ENCODE results near the gene PRDM16.

Gene PRDM16

GRCh38 chr1:3135744-3136455, 66.9 kb downstream of the PRDM16 start:
- no peaks in the 10 kb centered on the region for H3K27me3 ChIP-seq (ENCODE audit: control insufficient read depth, insufficient read depth, low read length)
- no peaks in the 10 kb centered on the region for H3K36me3 ChIP-seq (ENCODE audit: insufficient read depth, low read length)

GRCh38 chr1:3136532-3136931, 67.5 kb downstream of the PRDM16 start:
- Histone ChIP-seq H3K9me3 (replicated peaks; ENCODE audit: low read length) (no peaks in the 10 kb centered on the region), H3K4me2 (ENCODE audit: low read length) (no peak overlapping the region), H3K4me3 (ENCODE audit: low read length) (no peak overlapping the region), H3K4me1 (ENCODE audit: control insufficient read depth, insufficient read depth, low read length) (no peaks in the 10 kb centered on the region), H3K9ac (ENCODE audit: low read depth, low read length) (no peak overlapping the region), H3K36me3 (ENCODE audit: insufficient read depth, low read length) (no peaks in the 10 kb centered on the region), H3K27me3 (ENCODE audit: control insufficient read depth, insufficient read depth, low read length) (no peaks in the 10 kb centered on the region)

More at GRCh38 chr1:3135744-3136455, 66.9 kb downstream of the PRDM16 start:
- no peaks in the 10 kb centered on the region for H3K9me3 ChIP-seq (replicated peaks; ENCODE audit: low read length)
- no peak overlapping the region for H3K4me3 ChIP-seq (ENCODE audit: low read length)
- no peak overlapping the region for H3K9ac ChIP-seq (ENCODE audit: low read depth, low read length)
- H3K4me1 ChIP-seq (ENCODE audit: control insufficient read depth, insufficient read depth, low read length), result no peaks in the 10 kb centered on the region
- no peak overlapping the region for H3K4me2 ChIP-seq (ENCODE audit: low read length)

- H3K27me3 ChIP-seq (ENCODE audit: control insufficient read depth, insufficient read depth, low read length), result peaks cover 3% of the 10 kb centered on the region
- no peaks in the 10 kb centered on the region for H3K9me3 ChIP-seq (replicated peaks; ENCODE audit: low read length)
- no peak overlapping the region for H3K9ac ChIP-seq (ENCODE audit: low read depth, low read length)
These were observed 68.4 kb downstream of the PRDM16 start for GRCh38 chr1:3137111-3138100.

GRCh38 chr1:3138623-3139151, 69.7 kb downstream of the PRDM16 start:
- H3K27me3 ChIP-seq (ENCODE audit: control insufficient read depth, insufficient read depth, low read length), result peaks cover 3% of the 10 kb centered on the region
- no peaks in the 10 kb centered on the region for H3K4me1 ChIP-seq (ENCODE audit: control insufficient read depth, insufficient read depth, low read length)

More at GRCh38 chr1:3137111-3138100, 68.4 kb downstream of the PRDM16 start:
- Histone ChIP-seq H3K36me3 (ENCODE audit: insufficient read depth, low read length) (no peaks in the 10 kb centered on the region), H3K4me2 (ENCODE audit: low read length) (no peak overlapping the region), H3K4me3 (ENCODE audit: low read length) (no peak overlapping the region), H3K4me1 (ENCODE audit: control insufficient read depth, insufficient read depth, low read length) (no peaks in the 10 kb centered on the region)

GRCh38 chr1:3139451-3139852, 70.4 kb downstream of the PRDM16 start:
- no peak overlapping the region for H3K4me2 ChIP-seq (ENCODE audit: low read length)
- no peaks in the 10 kb centered on the region for H3K9me3 ChIP-seq (replicated peaks; ENCODE audit: low read length)
- H3K9ac ChIP-seq (ENCODE audit: low read depth, low read length), result no peak overlapping the region
- H3K4me1 ChIP-seq (ENCODE audit: control insufficient read depth, insufficient read depth, low read length), result no peaks in the 10 kb centered on the region
- no peak overlapping the region for H3K4me3 ChIP-seq (ENCODE audit: low read length)
- peaks cover 3% of the 10 kb centered on the region for H3K27me3 ChIP-seq (ENCODE audit: control insufficient read depth, insufficient read depth, low read length)
- H3K36me3 ChIP-seq (ENCODE audit: insufficient read depth, low read length), result no peaks in the 10 kb centered on the region

More at GRCh38 chr1:3138623-3139151, 69.7 kb downstream of the PRDM16 start:
- H3K9me3 ChIP-seq (replicated peaks; ENCODE audit: low read length), result no peaks in the 10 kb centered on the region
- H3K9ac ChIP-seq (ENCODE audit: low read depth, low read length), result no peak overlapping the region
- H3K4me3 ChIP-seq (ENCODE audit: low read length), result no peak overlapping the region
- H3K36me3 ChIP-seq (ENCODE audit: insufficient read depth, low read length), result no peaks in the 10 kb centered on the region
- H3K4me2 ChIP-seq (ENCODE audit: low read length), result no peak overlapping the region

- Histone ChIP-seq H3K4me2 (ENCODE audit: low read length) (no peak overlapping the region), H3K4me3 (ENCODE audit: low read length) (no peak overlapping the region), H3K4me1 (ENCODE audit: control insufficient read depth, insufficient read depth, low read length) (no peaks in the 10 kb centered on the region), H3K9me3 (replicated peaks; ENCODE audit: low read length) (no peaks in the 10 kb centered on the region), H3K36me3 (ENCODE audit: insufficient read depth, low read length) (no peaks in the 10 kb centered on the region), H3K27me3 (ENCODE audit: control insufficient read depth, insufficient read depth, low read length) (peaks cover 3% of the 10 kb centered on the region), H3K9ac (ENCODE audit: low read depth, low read length) (no peak overlapping the region)
These were observed 70.9 kb downstream of the PRDM16 start for GRCh38 chr1:3139871-3140361.

GRCh38 chr1:3140437-3140836, 71.4 kb downstream of the PRDM16 start:
- Histone ChIP-seq H3K9me3 (replicated peaks; ENCODE audit: low read length) (no peaks in the 10 kb centered on the region), H3K4me1 (ENCODE audit: control insufficient read depth, insufficient read depth, low read length) (no peaks in the 10 kb centered on the region), H3K27me3 (ENCODE audit: control insufficient read depth, insufficient read depth, low read length) (peaks cover 3% of the 10 kb centered on the region), H3K4me3 (ENCODE audit: low read length) (no peak overlapping the region), H3K4me2 (ENCODE audit: low read length) (no peak overlapping the region), H3K36me3 (ENCODE audit: insufficient read depth, low read length) (no peaks in the 10 kb centered on the region), H3K9ac (ENCODE audit: low read depth, low read length) (no peak overlapping the region)

GRCh38 chr1:3141129-3141528, 72.1 kb downstream of the PRDM16 start:
- no peak overlapping the region for H3K4me3 ChIP-seq (ENCODE audit: low read length)
- H3K36me3 ChIP-seq (ENCODE audit: insufficient read depth, low read length), result no peaks in the 10 kb centered on the region
- no peak overlapping the region for H3K9ac ChIP-seq (ENCODE audit: low read depth, low read length)
- H3K4me2 ChIP-seq (ENCODE audit: low read length), result no peak overlapping the region
- peaks cover 3% of the 10 kb centered on the region for H3K27me3 ChIP-seq (ENCODE audit: control insufficient read depth, insufficient read depth, low read length)
- no peaks in the 10 kb centered on the region for H3K4me1 ChIP-seq (ENCODE audit: control insufficient read depth, insufficient read depth, low read length)
- no peaks in the 10 kb centered on the region for H3K9me3 ChIP-seq (replicated peaks; ENCODE audit: low read length)

- Histone ChIP-seq H3K4me3 (ENCODE audit: low read length) (no peak overlapping the region), H3K9ac (ENCODE audit: low read depth, low read length) (no peak overlapping the region), H3K4me2 (ENCODE audit: low read length) (no peak overlapping the region), H3K27me3 (ENCODE audit: control insufficient read depth, insufficient read depth, low read length) (peaks cover 3% of the 10 kb centered on the region), H3K4me1 (ENCODE audit: control insufficient read depth, insufficient read depth, low read length) (no peaks in the 10 kb centered on the region), H3K36me3 (ENCODE audit: insufficient read depth, low read length) (no peaks in the 10 kb centered on the region), H3K9me3 (replicated peaks; ENCODE audit: low read length) (no peaks in the 10 kb centered on the region)
These were observed 72.8 kb downstream of the PRDM16 start for GRCh38 chr1:3141836-3142235.

- no peak overlapping the region for H3K4me2 ChIP-seq (ENCODE audit: low read length)
- H3K36me3 ChIP-seq (ENCODE audit: insufficient read depth, low read length), result no peaks in the 10 kb centered on the region
- H3K4me3 ChIP-seq (ENCODE audit: low read length), result no peak overlapping the region
- H3K9ac ChIP-seq (ENCODE audit: low read depth, low read length), result no peak overlapping the region
- no peaks in the 10 kb centered on the region for H3K4me1 ChIP-seq (ENCODE audit: control insufficient read depth, insufficient read depth, low read length)
- H3K9me3 ChIP-seq (replicated peaks; ENCODE audit: low read length), result no peaks in the 10 kb centered on the region
- peaks cover 3% of the 10 kb centered on the region for H3K27me3 ChIP-seq (ENCODE audit: control insufficient read depth, insufficient read depth, low read length)
These were observed 73.2 kb downstream of the PRDM16 start for GRCh38 chr1:3142236-3142635.

GRCh38 chr1:3142751-3143150, 73.7 kb downstream of the PRDM16 start:
- H3K4me3 ChIP-seq (ENCODE audit: low read length), result no peak overlapping the region
- H3K9me3 ChIP-seq (replicated peaks; ENCODE audit: low read length), result no peaks in the 10 kb centered on the region
- no peak overlapping the region for H3K4me2 ChIP-seq (ENCODE audit: low read length)
- no peaks in the 10 kb centered on the region for H3K4me1 ChIP-seq (ENCODE audit: control insufficient read depth, insufficient read depth, low read length)
- H3K27me3 ChIP-seq (ENCODE audit: control insufficient read depth, insufficient read depth, low read length), result peaks cover 3% of the 10 kb centered on the region
- H3K36me3 ChIP-seq (ENCODE audit: insufficient read depth, low read length), result no peaks in the 10 kb centered on the region
- no peak overlapping the region for H3K9ac ChIP-seq (ENCODE audit: low read depth, low read length)

Data from skeletal muscle satellite cell (primary cell).